C4-2B (cell line): ENCODE results near the gene CREG2.

ENCODE experiments used
- ZFX ChIP-seq: fragments of 450-650 bp; IDR thresholded peaks from 2 replicates; pipeline ENCODE4 v1.6.1; 2017
- TF ChIP-seq, protein P1 (sequence below): fragments of 450-650 bp; conservative IDR thresholded peaks from 2 replicates; pipeline ENCODE4 v1.5.1; 2017; ENCODE audit warnings: mild to moderate bottlenecking

DNA sequence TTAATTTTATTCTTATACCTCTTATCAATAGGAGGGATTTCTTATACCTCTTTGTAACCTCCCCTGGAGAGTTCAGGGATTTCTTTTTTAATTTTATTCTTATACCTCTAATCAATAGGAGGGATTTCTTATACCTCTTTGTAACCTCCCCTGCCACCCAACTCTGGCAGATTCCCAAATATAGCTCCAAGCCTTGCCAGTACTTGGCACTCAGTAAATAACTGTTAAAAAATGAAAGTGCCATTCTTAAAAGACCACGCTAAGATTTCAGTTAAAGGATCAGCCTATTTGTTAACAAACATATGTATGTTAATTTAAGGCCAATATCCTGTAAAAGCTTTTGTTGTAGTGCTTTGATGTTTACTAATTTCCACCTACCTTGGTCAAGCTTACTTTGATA, 83.6 kb downstream of the CREG2 start:
- TF ChIP-seq, protein P1, sequence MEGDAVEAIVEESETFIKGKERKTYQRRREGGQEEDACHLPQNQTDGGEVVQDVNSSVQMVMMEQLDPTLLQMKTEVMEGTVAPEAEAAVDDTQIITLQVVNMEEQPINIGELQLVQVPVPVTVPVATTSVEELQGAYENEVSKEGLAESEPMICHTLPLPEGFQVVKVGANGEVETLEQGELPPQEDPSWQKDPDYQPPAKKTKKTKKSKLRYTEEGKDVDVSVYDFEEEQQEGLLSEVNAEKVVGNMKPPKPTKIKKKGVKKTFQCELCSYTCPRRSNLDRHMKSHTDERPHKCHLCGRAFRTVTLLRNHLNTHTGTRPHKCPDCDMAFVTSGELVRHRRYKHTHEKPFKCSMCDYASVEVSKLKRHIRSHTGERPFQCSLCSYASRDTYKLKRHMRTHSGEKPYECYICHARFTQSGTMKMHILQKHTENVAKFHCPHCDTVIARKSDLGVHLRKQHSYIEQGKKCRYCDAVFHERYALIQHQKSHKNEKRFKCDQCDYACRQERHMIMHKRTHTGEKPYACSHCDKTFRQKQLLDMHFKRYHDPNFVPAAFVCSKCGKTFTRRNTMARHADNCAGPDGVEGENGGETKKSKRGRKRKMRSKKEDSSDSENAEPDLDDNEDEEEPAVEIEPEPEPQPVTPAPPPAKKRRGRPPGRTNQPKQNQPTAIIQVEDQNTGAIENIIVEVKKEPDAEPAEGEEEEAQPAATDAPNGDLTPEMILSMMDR, result no peak
- no peak for TF ChIP-seq ZFX
